Mesendoderm (in vitro differentiated cells): ENCODE data around the gene TRMT44.

Experiments
- DNase-seq: peaks from one replicate; pipeline ENCODE4 v3.0.0; 2013
- H2AK5ac ChIP-seq: 2 replicates; pipeline ENCODE4 v1.6.1; 2013; ENCODE audit warnings: low read length, inconsistent platforms
- H2BK120ac ChIP-seq: 2 replicates; pipeline ENCODE4 v1.6.1; 2013; ENCODE audit warnings: low read depth, mild to moderate bottlenecking, low read length, moderate library complexity, mixed read lengths
- H2BK15ac ChIP-seq: replicated peaks from 2 replicates; pipeline ENCODE4 v1.6.1; 2013; ENCODE audit warnings: low read depth, mild to moderate bottlenecking, moderate library complexity
- H2BK5ac ChIP-seq: 2 replicates; pipeline ENCODE4 v1.6.1; 2013; ENCODE audit warnings: low read length, inconsistent platforms
- H3K18ac ChIP-seq: 2 replicates; pipeline ENCODE4 v1.6.1; 2013; ENCODE audit warnings: mild to moderate bottlenecking, low read length, mixed read lengths
- H3K23ac ChIP-seq: one replicate; pipeline ENCODE4 v1.6.1; 2013; ENCODE audit warnings: low read length
- H3K27ac ChIP-seq: 2 replicates; pipeline ENCODE4 v1.5.1; 2013; ENCODE audit warnings: low read depth, mild to moderate bottlenecking, inconsistent platforms, low read length, moderate library complexity
- H3K27me3 ChIP-seq: 2 replicates; pipeline ENCODE4 v1.6.1; 2013; ENCODE audit warnings: low read length, control low read depth, mild to moderate bottlenecking, inconsistent platforms; ENCODE audit not compliant: insufficient read depth, poor library complexity
- H3K36me3 ChIP-seq: 2 replicates; pipeline ENCODE4 v1.6.1; 2013; ENCODE audit warnings: low read length, inconsistent platforms; ENCODE audit not compliant: control insufficient read depth, insufficient read depth
- H3K4ac ChIP-seq: one replicate; pipeline ENCODE4 v1.6.1; 2013; ENCODE audit warnings: low read depth, mild to moderate bottlenecking, low read length, moderate library complexity
- H3K4me1 ChIP-seq: 2 replicates; pipeline ENCODE4 v1.6.1; 2013; ENCODE audit warnings: low read depth, low read length, inconsistent platforms; ENCODE audit not compliant: control insufficient read depth
- H3K4me2 ChIP-seq: 2 replicates; pipeline ENCODE4 v1.6.1; 2013; ENCODE audit warnings: low read length
- H3K4me3 ChIP-seq: 2 replicates; pipeline ENCODE4 v1.5.1; 2013; ENCODE audit warnings: mild to moderate bottlenecking, low read length
- H3K56ac ChIP-seq: one replicate; pipeline ENCODE4 v1.6.1; 2013; ENCODE audit warnings: low read length
- H3K79me1 ChIP-seq: 2 replicates; pipeline ENCODE4 v1.6.1; 2013; ENCODE audit warnings: low read length, inconsistent platforms
- H3K79me2 ChIP-seq: 2 replicates; pipeline ENCODE4 v1.6.1; 2013; ENCODE audit warnings: mild to moderate bottlenecking, low read length; ENCODE audit not compliant: control insufficient read depth, insufficient read depth
- H3K9ac ChIP-seq: 2 replicates; pipeline ENCODE4 v1.6.1; 2013; ENCODE audit warnings: low read length, inconsistent platforms
- H4K5ac ChIP-seq: one replicate; pipeline ENCODE4 v1.6.1; 2013; ENCODE audit warnings: low read length
- H4K8ac ChIP-seq: one replicate; pipeline ENCODE4 v1.6.1; 2013; ENCODE audit warnings: low read depth, mild to moderate bottlenecking, control low read depth, low read length, moderate library complexity
- WGBS: extraction: QIAGEN DNeasy Blood & Tissue Kit; methylation state at CpG from one replicate; pipeline ENCODE4 v1.1.7; 2013; ENCODE audit warnings: low lambda C conversion rate, missing lambda C conversion rate; ENCODE audit not compliant: insufficient coverage; ENCODE audit errors: extremely low coverage; 5-methylcytosine and 5-hydroxymethylcytosine counted together

Gene TRMT44

GRCh38 chr4:8394061-8394519 lies 46.5 kb upstream of the TRMT44 start:
- H3K27me3 ChIP-seq = no peaks in the 10 kb centered on the region
- no peak overlapping the region for H3K18ac ChIP-seq
- peaks cover 4% of the 10 kb centered on the region for H3K4me1 ChIP-seq
- H3K4ac ChIP-seq = no peak overlapping the region
- no peak overlapping the region for H3K4me3 ChIP-seq
- H3K36me3 ChIP-seq = peaks cover 5% of the 10 kb centered on the region
- no peak overlapping the region for H2BK5ac ChIP-seq
- no peaks in the 10 kb centered on the region for H3K79me2 ChIP-seq
- no peak overlapping the region for H3K23ac ChIP-seq
- H2AK5ac ChIP-seq = no peak overlapping the region
- no peak overlapping the region for H3K9ac ChIP-seq
- H2BK15ac ChIP-seq = no peak overlapping the region
- no peak overlapping the region for H3K4me2 ChIP-seq
- H4K8ac ChIP-seq = no peak overlapping the region
- no peak overlapping the region for H4K5ac ChIP-seq
- DNase-seq = no peak
- no peak overlapping the region for H3K56ac ChIP-seq
- WGBS = no CpG with 5 or more reads among the region's 19 CpGs
- H2BK120ac ChIP-seq = no peak overlapping the region
- H3K79me1 ChIP-seq = no peaks in the 10 kb centered on the region
- H3K27ac ChIP-seq = no peak overlapping the region

GRCh38 chr4:8394806-8395205 lies 45.8 kb upstream of the TRMT44 start:
- Histone ChIP-seq H3K79me2 (no peaks in the 10 kb centered on the region), H2BK120ac (no peak overlapping the region), H2AK5ac (no peak overlapping the region), H3K36me3 (peaks cover 5% of the 10 kb centered on the region), H3K23ac (no peak overlapping the region), H3K4me1 (peaks cover 4% of the 10 kb centered on the region), H3K27ac (no peak overlapping the region), H3K18ac (no peak overlapping the region), H3K27me3 (no peaks in the 10 kb centered on the region), H3K9ac (no peak overlapping the region), H3K56ac (no peak overlapping the region), H3K79me1 (no peaks in the 10 kb centered on the region), H4K8ac (no peak overlapping the region), H2BK15ac (no peak overlapping the region), H2BK5ac (no peak overlapping the region), H4K5ac (no peak overlapping the region), H3K4ac (no peak overlapping the region), H3K4me3 (no peak overlapping the region), H3K4me2 (no peak overlapping the region)
- DNase-seq = no peak
- WGBS = no CpG with 5 or more reads among the region's 12 CpGs

GRCh38 chr4:8395504-8396296 lies 44.9 kb upstream of the TRMT44 start:
- Histone ChIP-seq H2BK5ac (no peak overlapping the region), H3K27me3 (no peaks in the 10 kb centered on the region), H3K79me1 (no peaks in the 10 kb centered on the region), H2AK5ac (no peak overlapping the region), H3K79me2 (no peaks in the 10 kb centered on the region), H3K23ac (no peak overlapping the region), H4K5ac (no peak overlapping the region), H3K9ac (no peak overlapping the region), H3K4me2 (no peak overlapping the region), H4K8ac (no peak overlapping the region), H3K18ac (no peak overlapping the region), H2BK120ac (no peak overlapping the region), H3K36me3 (peaks cover 3% of the 10 kb centered on the region), H3K27ac (no peak overlapping the region), H3K4me1 (peaks cover 4% of the 10 kb centered on the region), H3K56ac (no peak overlapping the region), H3K4ac (no peak overlapping the region), H3K4me3 (no peak overlapping the region), H2BK15ac (no peak overlapping the region)
- DNase-seq = no peak
- no CpG with 5 or more reads among the region's 12 CpGs for WGBS

- no CpG with 5 or more reads among the region's 27 CpGs for WGBS
- Histone ChIP-seq H4K5ac (no peak overlapping the region), H3K18ac (no peak overlapping the region), H2BK15ac (no peak overlapping the region), H3K27me3 (no peaks in the 10 kb centered on the region), H3K56ac (no peak overlapping the region), H3K9ac (no peak overlapping the region), H3K4ac (no peak overlapping the region), H3K4me1 (peaks cover 4% of the 10 kb centered on the region), H3K27ac (no peak overlapping the region), H3K23ac (no peak overlapping the region), H3K79me2 (no peaks in the 10 kb centered on the region), H2BK120ac (no peak overlapping the region), H3K4me3 (no peak overlapping the region), H3K79me1 (no peaks in the 10 kb centered on the region), H3K36me3 (peaks cover 2% of the 10 kb centered on the region), H4K8ac (no peak overlapping the region), H2BK5ac (no peak overlapping the region), H3K4me2 (no peak overlapping the region), H2AK5ac (no peak overlapping the region)
- no peak for DNase-seq
Observed at GRCh38 chr4:8396762-8397406, 43.7 kb upstream of the TRMT44 start.

- Histone ChIP-seq H3K56ac (no peak overlapping the region), H2BK5ac (no peak overlapping the region), H3K27ac (no peak overlapping the region), H2BK120ac (no peak overlapping the region), H2AK5ac (no peak overlapping the region), H4K8ac (no peak overlapping the region), H3K79me2 (no peaks in the 10 kb centered on the region), H2BK15ac (no peak overlapping the region), H3K18ac (no peak overlapping the region), H3K9ac (no peak overlapping the region), H3K4me3 (no peak overlapping the region), H3K23ac (no peak overlapping the region), H3K4ac (no peak overlapping the region), H4K5ac (no peak overlapping the region), H3K79me1 (no peaks in the 10 kb centered on the region), H3K4me1 (peaks cover 4% of the 10 kb centered on the region), H3K27me3 (no peaks in the 10 kb centered on the region), H3K4me2 (no peak overlapping the region), H3K36me3 (peaks cover 2% of the 10 kb centered on the region)
- no CpG with 5 or more reads among the region's 9 CpGs for whole genome bisulfite sequencing
- no peak for DNase-seq
Observed at GRCh38 chr4:8398347-8398746, 42.2 kb upstream of the TRMT44 start.
